ENCODE results near the gene LRRC18.

The LRRC18 gene

DNA sequence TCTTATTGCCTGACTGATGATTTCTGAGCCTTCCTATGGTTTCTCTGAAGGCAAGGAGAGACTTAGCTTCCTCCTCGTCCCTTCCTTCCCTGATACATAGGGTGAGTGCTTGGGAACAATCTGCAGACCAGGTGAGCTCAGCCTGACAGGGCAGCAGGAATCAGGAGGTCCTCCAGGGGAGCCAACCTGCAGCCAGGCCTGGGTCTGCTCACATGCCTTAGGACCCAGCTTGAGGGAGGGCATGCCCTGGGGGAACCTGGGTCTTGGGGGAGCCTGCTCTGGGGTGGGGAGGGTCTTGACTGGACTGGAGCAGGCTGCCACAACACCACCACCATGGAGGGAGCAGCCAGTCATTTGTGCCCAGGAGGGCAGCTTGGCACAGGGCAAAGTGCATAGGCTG is 57.7 kb downstream of the LRRC18 start:
- no peak for DNase-seq (ENCODE audit: low read depth in 2 of 2)

DNA sequence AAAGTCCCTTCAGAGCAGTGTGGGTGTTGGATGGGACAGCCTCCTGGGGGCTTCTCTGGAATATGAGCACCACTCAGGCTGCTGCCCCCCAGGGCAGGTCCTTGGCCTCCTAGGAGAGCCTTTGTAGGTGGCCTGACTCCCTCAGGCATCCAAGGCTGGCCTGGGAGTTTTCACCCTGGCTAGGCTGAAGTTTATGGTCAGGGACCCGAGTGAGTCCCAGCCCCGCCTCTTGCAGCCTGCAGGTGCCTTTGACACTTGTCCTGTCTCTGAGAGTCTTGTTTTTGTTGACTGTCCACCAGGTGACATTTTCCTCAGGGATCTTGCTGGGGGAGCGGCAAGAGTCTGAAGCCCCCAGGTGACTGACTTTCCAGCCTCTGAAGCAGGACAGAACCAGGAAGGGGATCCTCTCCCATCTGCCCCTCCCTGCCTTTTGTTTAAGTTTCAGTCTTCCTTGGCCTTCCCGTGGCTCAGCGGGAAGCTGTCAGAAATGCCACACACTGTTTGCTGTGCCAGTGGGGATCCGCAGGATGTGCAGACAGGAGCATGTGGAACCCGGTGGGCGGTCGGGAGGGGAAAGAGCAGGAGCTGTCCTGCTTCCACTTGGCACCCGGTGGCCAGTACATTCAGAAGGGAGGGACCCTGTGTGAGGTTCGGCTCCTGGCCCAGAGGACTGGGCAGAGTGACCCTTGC is 59.5 kb downstream of the LRRC18 start:
- no peak for DNase-seq (ENCODE audit: low read depth in 2 of 2)

- DNase-seq (ENCODE audit: low read depth in 2 of 2): no peak
These were observed 60.2 kb downstream of the LRRC18 start for GRCh38 chr10:48879451-48879850.

DNA sequence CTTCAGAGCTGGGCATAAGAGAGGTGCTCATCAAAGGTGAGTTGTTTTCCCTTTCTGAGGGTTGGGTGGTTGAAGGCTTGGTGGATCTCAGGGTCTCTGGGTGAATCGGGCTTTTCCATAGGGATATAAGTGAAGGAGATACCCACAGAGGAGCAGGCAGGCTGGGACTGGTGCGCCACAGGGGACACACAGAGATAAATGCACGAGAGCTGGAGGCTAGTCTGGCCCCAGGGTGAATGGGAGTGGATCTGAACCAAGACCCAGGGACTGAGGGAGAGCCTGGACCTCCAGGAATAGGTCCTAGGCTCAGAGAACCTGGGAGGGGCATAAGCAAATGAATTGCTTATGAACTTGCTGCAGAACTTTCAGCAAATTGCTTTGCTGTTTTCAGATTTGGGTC is 61.5 kb downstream of the LRRC18 start:
- DNase-seq (ENCODE audit: low read depth in 2 of 2): no peak

- DNase-seq (ENCODE audit: low read depth in 2 of 2): no peak
These were observed 67.4 kb downstream of the LRRC18 start for GRCh38 chr10:48872234-48872633.

Data from activated CD4-positive, alpha-beta T cell treated with anti-CD3 and anti-CD28 coated beads for 24 hours (primary cell).